SK-N-SH treated with all-trans-retinoic acid at 6 μM for 48 hours (cell line): ENCODE measurements around the gene SGPP2.

Experiments used
- ATAC-seq: fragments of 200-7000 bp; cut with Tn5 transposase; 3 replicates; pipeline ENCODE4 v1.9.1; 2020; ENCODE audit warnings: mild to moderate bottlenecking, moderate library complexity
- ARNTL ChIP-seq: fragments of 450-650 bp; formaldehyde crosslinking; IDR thresholded peaks from 2 replicates; pipeline ENCODE4 v1.5.0; 2020; ENCODE audit warnings: low read depth, mild to moderate bottlenecking, moderate library complexity, borderline replicate concordance
- BACH2 ChIP-seq: fragments of 250-450 bp; sonication (Bioruptor Pico); IDR thresholded peaks from 2 replicates; pipeline ENCODE4 v1.9.0; 2021; ENCODE audit warnings: mild to moderate bottlenecking, borderline replicate concordance
- CSDC2 ChIP-seq: fragments of 250-450 bp; sonication (Bioruptor Pico); IDR thresholded peaks from 2 replicates; pipeline ENCODE4 v1.5.0; 2020; ENCODE audit warnings: mild to moderate bottlenecking, moderate library complexity
- ESRRG ChIP-seq: fragments of 250-450 bp; sonication (Bioruptor Pico); IDR thresholded peaks from 2 replicates; pipeline ENCODE4 v1.6.1; 2021; ENCODE audit warnings: mild to moderate bottlenecking
- ISL1 ChIP-seq: fragments of 250-450 bp; sonication (Bioruptor Pico); IDR thresholded peaks from 2 replicates; pipeline ENCODE4 v2.1.2; 2022; ENCODE audit warnings: mild to moderate bottlenecking, moderate library complexity
- OSR1 ChIP-seq: fragments of 250-450 bp; sonication (Bioruptor Pico); IDR thresholded peaks from 2 replicates; pipeline ENCODE4 v1.8.0; 2022; ENCODE audit warnings: moderate library complexity, mild to moderate bottlenecking, inconsistent platforms
- PPARA ChIP-seq: fragments of 250-450 bp; sonication (Bioruptor Pico); IDR thresholded peaks from 2 replicates; pipeline ENCODE4 v1.5.0; 2020; ENCODE audit warnings: mild to moderate bottlenecking, borderline replicate concordance
- RARB ChIP-seq: fragments of 250-450 bp; sonication (Bioruptor Pico); IDR thresholded peaks from 2 replicates; pipeline ENCODE4 v1.8.0; 2021; ENCODE audit warnings: mild to moderate bottlenecking, moderate library complexity
- SNAI2 ChIP-seq: fragments of 250-450 bp; sonication (Bioruptor Pico); IDR thresholded peaks from 2 replicates; pipeline ENCODE4 v1.5.0; 2020; ENCODE audit warnings: mild to moderate bottlenecking, moderate library complexity
- TOX ChIP-seq: fragments of 250-450 bp; sonication (Bioruptor Pico); IDR thresholded peaks from 2 replicates; pipeline ENCODE4 v1.8.0; 2021; ENCODE audit warnings: mild to moderate bottlenecking, moderate library complexity, borderline replicate concordance
- ZC3H10 ChIP-seq: fragments of 250-450 bp; sonication (Bioruptor Pico); IDR thresholded peaks from 2 replicates; pipeline ENCODE4 v1.5.1; 2021; ENCODE audit warnings: mild to moderate bottlenecking, moderate library complexity
- ZFP3 ChIP-seq: fragments of 250-450 bp; sonication (Bioruptor Pico); IDR thresholded peaks from 2 replicates; pipeline ENCODE4 v1.5.0; 2020; ENCODE audit warnings: mild to moderate bottlenecking, moderate library complexity
- ZFP30 ChIP-seq: fragments of 450-650 bp; formaldehyde crosslinking; IDR thresholded peaks from 2 replicates; pipeline ENCODE4 v1.5.0; 2022; ENCODE audit warnings: mild to moderate bottlenecking, moderate library complexity
- ZNF565 ChIP-seq: fragments of 450-650 bp; formaldehyde crosslinking; conservative IDR thresholded peaks from 2 replicates; pipeline ENCODE4 v1.5.0; 2020; ENCODE audit warnings: low read depth, mild to moderate bottlenecking, moderate library complexity
- ZNF70 ChIP-seq: fragments of 450-650 bp; formaldehyde crosslinking; IDR thresholded peaks from 2 replicates; pipeline ENCODE4 v1.5.0; 2020; ENCODE audit warnings: mild to moderate bottlenecking, moderate library complexity
- ZNF8 ChIP-seq: fragments of 450-650 bp; formaldehyde crosslinking; IDR thresholded peaks from 2 replicates; pipeline ENCODE4 v1.5.0; 2020; ENCODE audit warnings: mild to moderate bottlenecking, moderate library complexity
- TF ChIP-seq, protein P1 (sequence below): fragments of 250-450 bp; sonication (Bioruptor Pico); IDR thresholded peaks from 2 replicates; pipeline ENCODE4 v1.5.0; 2020; ENCODE audit warnings: mild to moderate bottlenecking, moderate library complexity
- TF ChIP-seq, protein P2 (sequence below): fragments of 250-450 bp; sonication (Bioruptor Pico); IDR thresholded peaks from 2 replicates; pipeline ENCODE4 v1.8.0; 2021; ENCODE audit warnings: low read depth, mild to moderate bottlenecking, moderate library complexity, borderline replicate concordance
- TF ChIP-seq, protein P3 (sequence below): fragments of 250-450 bp; sonication (Bioruptor Pico); IDR thresholded peaks from 2 replicates; pipeline ENCODE4 v1.8.0; 2020; ENCODE audit warnings: mild to moderate bottlenecking, moderate library complexity, borderline replicate concordance
- TF ChIP-seq, protein P4 (sequence below): fragments of 250-450 bp; sonication (Bioruptor Pico); IDR thresholded peaks from 2 replicates; pipeline ENCODE4 v1.5.1; 2021; ENCODE audit warnings: mild to moderate bottlenecking, moderate library complexity
- TF ChIP-seq, protein P5 (sequence below): fragments of 250-450 bp; sonication (Bioruptor Pico); IDR thresholded peaks from 2 replicates; pipeline ENCODE4 v1.5.1; 2020; ENCODE audit warnings: low read depth, mild to moderate bottlenecking, moderate library complexity

Gene SGPP2

DNA sequence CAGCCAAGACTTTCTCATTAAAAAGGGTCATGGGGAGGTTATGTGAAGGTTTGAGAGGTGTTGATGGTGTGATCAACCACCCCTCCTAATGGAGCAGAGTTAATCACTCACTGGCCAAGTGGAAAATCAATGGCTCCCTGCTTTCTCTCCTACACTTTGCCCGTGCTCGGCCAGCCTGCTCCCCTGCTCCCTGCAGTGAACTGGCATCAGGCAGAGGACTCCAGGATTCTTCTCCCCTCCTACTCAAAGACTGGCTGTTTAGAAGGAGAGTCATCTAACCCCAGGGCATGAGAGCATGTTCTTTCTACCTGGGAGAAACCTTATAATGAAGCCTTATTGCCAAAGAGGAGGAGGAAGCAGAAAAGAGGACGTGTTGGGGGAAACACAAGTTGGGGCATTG is 74.9 kb downstream of the SGPP2 start (continued):
- TF ChIP-seq, protein P1, sequence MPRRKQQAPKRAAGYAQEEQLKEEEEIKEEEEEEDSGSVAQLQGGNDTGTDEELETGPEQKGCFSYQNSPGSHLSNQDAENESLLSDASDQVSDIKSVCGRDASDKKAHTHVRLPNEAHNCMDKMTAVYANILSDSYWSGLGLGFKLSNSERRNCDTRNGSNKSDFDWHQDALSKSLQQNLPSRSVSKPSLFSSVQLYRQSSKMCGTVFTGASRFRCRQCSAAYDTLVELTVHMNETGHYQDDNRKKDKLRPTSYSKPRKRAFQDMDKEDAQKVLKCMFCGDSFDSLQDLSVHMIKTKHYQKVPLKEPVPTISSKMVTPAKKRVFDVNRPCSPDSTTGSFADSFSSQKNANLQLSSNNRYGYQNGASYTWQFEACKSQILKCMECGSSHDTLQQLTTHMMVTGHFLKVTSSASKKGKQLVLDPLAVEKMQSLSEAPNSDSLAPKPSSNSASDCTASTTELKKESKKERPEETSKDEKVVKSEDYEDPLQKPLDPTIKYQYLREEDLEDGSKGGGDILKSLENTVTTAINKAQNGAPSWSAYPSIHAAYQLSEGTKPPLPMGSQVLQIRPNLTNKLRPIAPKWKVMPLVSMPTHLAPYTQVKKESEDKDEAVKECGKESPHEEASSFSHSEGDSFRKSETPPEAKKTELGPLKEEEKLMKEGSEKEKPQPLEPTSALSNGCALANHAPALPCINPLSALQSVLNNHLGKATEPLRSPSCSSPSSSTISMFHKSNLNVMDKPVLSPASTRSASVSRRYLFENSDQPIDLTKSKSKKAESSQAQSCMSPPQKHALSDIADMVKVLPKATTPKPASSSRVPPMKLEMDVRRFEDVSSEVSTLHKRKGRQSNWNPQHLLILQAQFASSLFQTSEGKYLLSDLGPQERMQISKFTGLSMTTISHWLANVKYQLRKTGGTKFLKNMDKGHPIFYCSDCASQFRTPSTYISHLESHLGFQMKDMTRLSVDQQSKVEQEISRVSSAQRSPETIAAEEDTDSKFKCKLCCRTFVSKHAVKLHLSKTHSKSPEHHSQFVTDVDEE (CRISPR knock-in tag) = no peak
- no peak for TF ChIP-seq CSDC2 (CRISPR knock-in tag)
- TF ChIP-seq ZFP3 (CRISPR knock-in tag) = no peak
- TF ChIP-seq ZNF8 (CRISPR knock-in tag) = no peak
- TF ChIP-seq SNAI2 (CRISPR knock-in tag) = no peak
- TF ChIP-seq, protein P2, sequence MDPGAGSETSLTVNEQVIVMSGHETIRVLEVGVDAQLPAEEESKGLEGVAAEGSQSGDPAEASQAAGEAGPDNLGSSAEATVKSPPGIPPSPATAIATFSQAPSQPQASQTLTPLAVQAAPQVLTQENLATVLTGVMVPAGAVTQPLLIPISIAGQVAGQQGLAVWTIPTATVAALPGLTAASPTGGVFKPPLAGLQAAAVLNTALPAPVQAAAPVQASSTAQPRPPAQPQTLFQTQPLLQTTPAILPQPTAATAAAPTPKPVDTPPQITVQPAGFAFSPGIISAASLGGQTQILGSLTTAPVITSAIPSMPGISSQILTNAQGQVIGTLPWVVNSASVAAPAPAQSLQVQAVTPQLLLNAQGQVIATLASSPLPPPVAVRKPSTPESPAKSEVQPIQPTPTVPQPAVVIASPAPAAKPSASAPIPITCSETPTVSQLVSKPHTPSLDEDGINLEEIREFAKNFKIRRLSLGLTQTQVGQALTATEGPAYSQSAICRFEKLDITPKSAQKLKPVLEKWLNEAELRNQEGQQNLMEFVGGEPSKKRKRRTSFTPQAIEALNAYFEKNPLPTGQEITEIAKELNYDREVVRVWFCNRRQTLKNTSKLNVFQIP (CRISPR knock-in tag) = no peak
- no peak for TF ChIP-seq ZNF565 (CRISPR knock-in tag)

DNA sequence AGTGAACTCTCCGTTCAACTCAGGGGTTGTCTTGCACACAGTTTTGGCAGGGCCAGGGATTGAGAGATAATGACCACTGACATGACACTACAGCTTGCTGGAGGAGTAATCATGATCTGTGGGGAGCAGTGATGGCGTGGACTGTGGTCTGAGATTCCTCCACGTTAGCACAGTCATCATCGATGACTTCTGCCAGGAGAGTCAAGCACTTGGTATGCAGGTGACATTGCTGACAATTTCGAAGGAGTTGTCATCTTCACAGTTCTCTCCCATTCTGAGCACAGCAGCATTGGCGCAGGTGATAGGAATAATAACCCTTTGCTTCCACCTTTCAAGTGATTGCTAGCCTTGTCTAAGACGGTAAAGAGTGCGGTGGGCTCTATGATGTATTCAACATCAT is 79.8 kb downstream of the SGPP2 start:
- TF ChIP-seq RARB (CRISPR knock-in tag) = no peak
- TF ChIP-seq ZNF8 (CRISPR knock-in tag) = no peak
- TF ChIP-seq, protein P2 (CRISPR knock-in tag) = no peak
- TF ChIP-seq PPARA (CRISPR knock-in tag) = no peak
- no peak for TF ChIP-seq ARNTL (CRISPR knock-in tag)
- TF ChIP-seq ZFP30 (CRISPR knock-in tag) = no peak
- no peak for TF ChIP-seq ESRRG (CRISPR knock-in tag)
- no peak for ATAC-seq

DNA sequence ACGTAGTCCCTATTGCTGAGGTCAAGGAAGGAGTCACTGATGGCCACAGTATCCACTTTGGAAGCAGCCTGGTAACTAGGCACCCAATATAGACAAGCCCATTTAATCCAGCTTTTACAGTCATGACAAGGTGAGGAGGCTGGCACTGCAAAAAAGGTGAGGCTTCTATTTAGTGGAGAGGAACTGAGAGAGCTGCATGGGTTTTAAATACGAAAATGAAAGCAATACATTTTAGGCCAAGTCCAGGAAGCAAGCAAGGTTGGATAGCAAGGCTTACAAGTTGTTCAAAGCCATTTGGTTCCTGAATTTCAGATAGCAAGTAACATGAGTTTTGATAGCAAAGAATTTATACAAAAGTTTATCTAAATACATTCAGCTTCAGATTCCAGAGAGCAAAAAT is 80.4 kb downstream of the SGPP2 start:
- TF ChIP-seq, protein P3, sequence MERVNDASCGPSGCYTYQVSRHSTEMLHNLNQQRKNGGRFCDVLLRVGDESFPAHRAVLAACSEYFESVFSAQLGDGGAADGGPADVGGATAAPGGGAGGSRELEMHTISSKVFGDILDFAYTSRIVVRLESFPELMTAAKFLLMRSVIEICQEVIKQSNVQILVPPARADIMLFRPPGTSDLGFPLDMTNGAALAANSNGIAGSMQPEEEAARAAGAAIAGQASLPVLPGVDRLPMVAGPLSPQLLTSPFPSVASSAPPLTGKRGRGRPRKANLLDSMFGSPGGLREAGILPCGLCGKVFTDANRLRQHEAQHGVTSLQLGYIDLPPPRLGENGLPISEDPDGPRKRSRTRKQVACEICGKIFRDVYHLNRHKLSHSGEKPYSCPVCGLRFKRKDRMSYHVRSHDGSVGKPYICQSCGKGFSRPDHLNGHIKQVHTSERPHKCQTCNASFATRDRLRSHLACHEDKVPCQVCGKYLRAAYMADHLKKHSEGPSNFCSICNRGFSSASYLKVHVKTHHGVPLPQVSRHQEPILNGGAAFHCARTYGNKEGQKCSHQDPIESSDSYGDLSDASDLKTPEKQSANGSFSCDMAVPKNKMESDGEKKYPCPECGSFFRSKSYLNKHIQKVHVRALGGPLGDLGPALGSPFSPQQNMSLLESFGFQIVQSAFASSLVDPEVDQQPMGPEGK = no peak
- TF ChIP-seq PPARA (CRISPR knock-in tag) (no peak), RARB (CRISPR knock-in tag) (no peak), TOX (CRISPR knock-in tag) (no peak), ZFP30 (CRISPR knock-in tag) (no peak), SNAI2 (CRISPR knock-in tag) (no peak), ARNTL (CRISPR knock-in tag) (no peak), ZNF565 (CRISPR knock-in tag) (no peak), ZC3H10 (CRISPR knock-in tag) (no peak), OSR1 (CRISPR knock-in tag) (no peak), BACH2 (CRISPR knock-in tag) (no peak), CSDC2 (CRISPR knock-in tag) (no peak), ISL1 (no peak), ZNF70 (CRISPR knock-in tag) (no peak), ZNF8 (CRISPR knock-in tag) (no peak)
- TF ChIP-seq, protein P1 (CRISPR knock-in tag) = no peak
- TF ChIP-seq, protein P2 (CRISPR knock-in tag) = no peak
- TF ChIP-seq, protein P4, sequence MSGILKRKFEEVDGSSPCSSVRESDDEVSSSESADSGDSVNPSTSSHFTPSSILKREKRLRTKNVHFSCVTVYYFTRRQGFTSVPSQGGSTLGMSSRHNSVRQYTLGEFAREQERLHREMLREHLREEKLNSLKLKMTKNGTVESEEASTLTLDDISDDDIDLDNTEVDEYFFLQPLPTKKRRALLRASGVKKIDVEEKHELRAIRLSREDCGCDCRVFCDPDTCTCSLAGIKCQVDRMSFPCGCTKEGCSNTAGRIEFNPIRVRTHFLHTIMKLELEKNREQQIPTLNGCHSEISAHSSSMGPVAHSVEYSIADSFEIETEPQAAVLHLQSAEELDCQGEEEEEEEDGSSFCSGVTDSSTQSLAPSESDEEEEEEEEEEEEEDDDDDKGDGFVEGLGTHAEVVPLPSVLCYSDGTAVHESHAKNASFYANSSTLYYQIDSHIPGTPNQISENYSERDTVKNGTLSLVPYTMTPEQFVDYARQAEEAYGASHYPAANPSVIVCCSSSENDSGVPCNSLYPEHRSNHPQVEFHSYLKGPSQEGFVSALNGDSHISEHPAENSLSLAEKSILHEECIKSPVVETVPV = no peak
- TF ChIP-seq, protein P5, sequence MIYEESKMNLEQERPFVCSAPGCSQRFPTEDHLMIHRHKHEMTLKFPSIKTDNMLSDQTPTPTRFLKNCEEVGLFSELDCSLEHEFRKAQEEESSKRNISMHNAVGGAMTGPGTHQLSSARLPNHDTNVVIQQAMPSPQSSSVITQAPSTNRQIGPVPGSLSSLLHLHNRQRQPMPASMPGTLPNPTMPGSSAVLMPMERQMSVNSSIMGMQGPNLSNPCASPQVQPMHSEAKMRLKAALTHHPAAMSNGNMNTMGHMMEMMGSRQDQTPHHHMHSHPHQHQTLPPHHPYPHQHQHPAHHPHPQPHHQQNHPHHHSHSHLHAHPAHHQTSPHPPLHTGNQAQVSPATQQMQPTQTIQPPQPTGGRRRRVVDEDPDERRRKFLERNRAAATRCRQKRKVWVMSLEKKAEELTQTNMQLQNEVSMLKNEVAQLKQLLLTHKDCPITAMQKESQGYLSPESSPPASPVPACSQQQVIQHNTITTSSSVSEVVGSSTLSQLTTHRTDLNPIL (CRISPR knock-in tag) = no peak
- no peak for ATAC-seq
